Gastroesophageal sphincter (tissue), 4 donors: ENCODE measurements around the gene HCN1. TPM values are rescaled to one million over a fixed set of nuclear protein-coding genes. Genes with fewer than 3 reads are reported as not detected.

Source experiments
- ATAC-seq: fragments of 150-250 bp; one replicate; pipeline ENCODE4 v1.9.1; 2016; ENCODE audit warnings: mild to moderate bottlenecking, moderate library complexity
- H3K27ac ChIP-seq, 4 donors: fragments of 200-600 bp; sonication (generic) in 3 of 4; 1 replicate in 3 of 4; 2 replicates in 1 of 4; pipeline ENCODE4 v1.5.1; 2016 to 2019
- H3K27me3 ChIP-seq: fragments of 200-600 bp; sonication (generic); one replicate; pipeline ENCODE4 v1.5.1; 2019
- H3K36me3 ChIP-seq, 2 donors: fragments of 200-600 bp; sonication (generic); one replicate each; pipeline ENCODE4 v1.5.1; 2019; ENCODE audit warnings: control low read depth in 1 of 2
- H3K4me1 ChIP-seq, 3 donors: fragments of 200-600 bp; sonication (generic); 1 replicate in 2 of 3; 2 replicates in 1 of 3; pipeline ENCODE4 v1.5.1; 2016 to 2019; ENCODE audit warnings: control low read depth in 2 of 3
- H3K4me3 ChIP-seq, 2 donors: fragments of 200-600 bp; sonication (generic); one replicate each; pipeline ENCODE4 v1.5.1; 2019; ENCODE audit warnings: mild to moderate bottlenecking in 1 of 2, moderate library complexity in 1 of 2
- H3K9me3 ChIP-seq, 3 donors: fragments of 200-600 bp; sonication (generic); one replicate each; pipeline ENCODE4 v1.5.1; 2017 to 2019; ENCODE audit warnings: control low read depth in 2 of 3
- EP300 ChIP-seq: sonication (generic); formaldehyde crosslinking; IDR thresholded peaks from one replicate; pipeline ENCODE4 v1.6.1; 2017; ENCODE audit warnings: antibody characterized with exemption, mild to moderate bottlenecking
- POLR2A ChIP-seq, 2 donors: fragments of 450-650 bp; IDR thresholded peaks; one replicate each; pipeline ENCODE4 v1.6.1; 2017; ENCODE audit warnings: antibody characterized with exemption in 2 of 2, mild to moderate bottlenecking in 2 of 2, moderate library complexity in 1 of 2
- POLR2AphosphoS5 ChIP-seq: sonication (generic); formaldehyde crosslinking; IDR thresholded peaks from one replicate; pipeline ENCODE4 v1.6.1; 2017; ENCODE audit warnings: antibody characterized with exemption
- WGBS, 2 donors: methylation state at CpG; one replicate each; pipeline ENCODE4 v1.1.5; 2018; ENCODE audit warnings: low coverage in 1 of 2; 5-methylcytosine and 5-hydroxymethylcytosine counted together
- total RNA-seq, 4 donors: library from RNA; depleted of rRNA; stranded (reverse); fragments of >200 nt; gene quantifications; one replicate each; pipeline ENCODE4 v1.1.0, GENCODE V29; 2016
- TF ChIP-seq, protein P1 (sequence below), 4 experiments: fragments of 200-600 bp in 2 of 4; fragments of 450-650 bp in 2 of 4; sonication (generic) in 1 of 4; IDR thresholded peaks; one replicate each; pipeline ENCODE4 v1.5.1; 2017 to 2019; ENCODE audit warnings: antibody characterized with exemption in 4 of 4, mild to moderate bottlenecking in 2 of 4, moderate library complexity in 2 of 4

Gene HCN1
- total RNA-seq, 4 donors from 2014 or later: 0.19 to 1.3 (median 0.63) TPM

DNA sequence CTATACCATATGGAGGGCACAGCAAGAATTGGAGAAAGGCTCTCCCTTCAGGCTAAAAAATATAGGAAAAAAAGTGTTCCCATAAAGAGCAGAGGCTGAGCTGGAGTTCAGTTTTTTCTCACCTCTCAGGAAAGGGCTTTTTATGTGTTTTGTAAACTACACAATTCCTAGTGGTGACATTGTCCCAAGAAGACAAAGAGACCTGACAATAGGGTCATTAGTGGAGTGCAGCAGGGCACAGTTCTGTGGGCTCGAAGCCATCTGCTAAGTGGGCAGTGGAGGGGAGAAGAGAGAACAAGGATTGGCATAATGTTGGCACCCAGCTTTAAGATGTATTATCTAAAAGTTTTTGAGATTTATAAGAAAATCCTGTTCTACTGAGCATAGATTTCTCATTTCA, 162.5 kb downstream of the HCN1 start:
- Histone ChIP-seq H3K9me3 (no peaks in the 10 kb centered on the region), H3K4me1 (no peaks in the 10 kb centered on the region), H3K4me3 (no peak overlapping the region), H3K27me3 (no peaks in the 10 kb centered on the region), H3K36me3 (no peaks in the 10 kb centered on the region), H3K27ac (no peak overlapping the region)
- no peak for TF ChIP-seq EP300
- TF ChIP-seq POLR2A (IDR thresholded peaks at IDR 0.05): no peak
- TF ChIP-seq POLR2AphosphoS5: no peak
- TF ChIP-seq, protein P1, sequence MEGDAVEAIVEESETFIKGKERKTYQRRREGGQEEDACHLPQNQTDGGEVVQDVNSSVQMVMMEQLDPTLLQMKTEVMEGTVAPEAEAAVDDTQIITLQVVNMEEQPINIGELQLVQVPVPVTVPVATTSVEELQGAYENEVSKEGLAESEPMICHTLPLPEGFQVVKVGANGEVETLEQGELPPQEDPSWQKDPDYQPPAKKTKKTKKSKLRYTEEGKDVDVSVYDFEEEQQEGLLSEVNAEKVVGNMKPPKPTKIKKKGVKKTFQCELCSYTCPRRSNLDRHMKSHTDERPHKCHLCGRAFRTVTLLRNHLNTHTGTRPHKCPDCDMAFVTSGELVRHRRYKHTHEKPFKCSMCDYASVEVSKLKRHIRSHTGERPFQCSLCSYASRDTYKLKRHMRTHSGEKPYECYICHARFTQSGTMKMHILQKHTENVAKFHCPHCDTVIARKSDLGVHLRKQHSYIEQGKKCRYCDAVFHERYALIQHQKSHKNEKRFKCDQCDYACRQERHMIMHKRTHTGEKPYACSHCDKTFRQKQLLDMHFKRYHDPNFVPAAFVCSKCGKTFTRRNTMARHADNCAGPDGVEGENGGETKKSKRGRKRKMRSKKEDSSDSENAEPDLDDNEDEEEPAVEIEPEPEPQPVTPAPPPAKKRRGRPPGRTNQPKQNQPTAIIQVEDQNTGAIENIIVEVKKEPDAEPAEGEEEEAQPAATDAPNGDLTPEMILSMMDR (IDR thresholded peaks at IDR 0.05): no peak
- no peak for ATAC-seq
- 63 to 85% methylated on average over 1 of the region's 1 CpG for WGBS, 2 donors

- no peaks in the 10 kb centered on the region for H3K36me3 ChIP-seq
- no peaks in the 10 kb centered on the region for H3K9me3 ChIP-seq
- no peaks in the 10 kb centered on the region for H3K27me3 ChIP-seq
- ATAC-seq: no peak
- no peaks in the 10 kb centered on the region for H3K4me1 ChIP-seq
- TF ChIP-seq POLR2AphosphoS5: no peak
- TF ChIP-seq, protein P1 (IDR thresholded peaks at IDR 0.05): no peak
- TF ChIP-seq POLR2A (IDR thresholded peaks at IDR 0.05): no peak
- TF ChIP-seq EP300: no peak
- WGBS, 2 donors: 31 to 33% methylated on average over 4 of the region's 4 CpGs
- H3K27ac ChIP-seq: no peak overlapping the region
- no peak overlapping the region for H3K4me3 ChIP-seq
Observed at GRCh38 chr5:45532826-45533624, 163.2 kb downstream of the HCN1 start.

DNA sequence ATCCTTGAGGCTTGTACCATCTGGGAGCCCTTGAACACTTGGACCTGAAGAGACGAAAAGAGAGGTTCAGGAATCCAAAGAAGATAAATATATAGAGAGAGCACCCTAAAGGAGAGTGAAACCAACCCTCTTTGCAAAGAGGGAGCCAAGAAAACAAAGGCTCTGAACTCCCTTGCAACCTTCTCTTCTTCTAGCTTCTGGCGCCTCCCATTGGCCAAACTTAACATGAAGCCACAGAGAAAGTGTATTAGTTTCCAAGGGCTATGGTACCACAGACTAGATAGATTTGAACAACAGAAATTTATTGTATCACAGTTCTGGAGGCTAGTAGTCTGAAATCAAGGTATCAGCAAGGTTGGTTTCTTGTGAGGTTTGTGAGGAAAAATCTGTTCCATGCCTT, 175.1 kb downstream of the HCN1 start:
- 20 to 38% methylated on average over 2 of the region's 2 CpGs for WGBS, 2 donors
- no peak for ATAC-seq
- Histone ChIP-seq H3K27me3 (no peaks in the 10 kb centered on the region), H3K36me3 (no peaks in the 10 kb centered on the region), H3K4me3 (no peak overlapping the region), H3K4me1 (no peaks in the 10 kb centered on the region), H3K27ac (no peak overlapping the region), H3K9me3 (no peaks in the 10 kb centered on the region)
- no peak for TF ChIP-seq POLR2AphosphoS5
- no peak for TF ChIP-seq POLR2A (IDR thresholded peaks at IDR 0.05)
- TF ChIP-seq, protein P1 (IDR thresholded peaks at IDR 0.05): no peak
- TF ChIP-seq EP300: no peak

GRCh38 chr5:45512521-45512920, 183.7 kb downstream of the HCN1 start:
- ATAC-seq: no peak
- 25% methylated on average over 1 of the region's 1 CpG; no CpG with 5 or more reads in 1 of the 2 donors for WGBS, 2 donors
- H3K4me1 ChIP-seq: no peaks in the 10 kb centered on the region
- no peaks in the 10 kb centered on the region for H3K27me3 ChIP-seq
- H3K4me3 ChIP-seq: no peak overlapping the region
- TF ChIP-seq EP300 (no peak), POLR2A (IDR thresholded peaks at IDR 0.05) (no peak), POLR2AphosphoS5 (no peak)
- TF ChIP-seq, protein P1 (IDR thresholded peaks at IDR 0.05): no peak
- no peaks in the 10 kb centered on the region for H3K36me3 ChIP-seq
- H3K9me3 ChIP-seq: no peaks in the 10 kb centered on the region
- no peak overlapping the region for H3K27ac ChIP-seq

GRCh38 chr5:45509371-45509770, 186.8 kb downstream of the HCN1 start:
- WGBS, 2 donors: 90 to 92% methylated on average over 2 of the region's 2 CpGs
- no peak for TF ChIP-seq EP300
- TF ChIP-seq, protein P1 (IDR thresholded peaks at IDR 0.05): no peak
- no peak for TF ChIP-seq POLR2AphosphoS5
- TF ChIP-seq POLR2A (IDR thresholded peaks at IDR 0.05): no peak
- ATAC-seq: no peak
- Histone ChIP-seq H3K4me3 (no peak overlapping the region), H3K9me3 (no peaks in the 10 kb centered on the region), H3K36me3 (no peaks in the 10 kb centered on the region), H3K27me3 (no peaks in the 10 kb centered on the region), H3K27ac (no peak overlapping the region), H3K4me1 (no peaks in the 10 kb centered on the region)
